G401 (cell line): Measurements from ENCODE around the gene STK39. TPM values are rescaled to one million over a fixed set of nuclear protein-coding genes. Genes with fewer than 3 reads are reported as not detected.
"Not testable (repeated sequence)": the region's sequence is repeated elsewhere in the genome, so short reads cannot be mapped to it uniquely, and the experiment has no call there.

Experiments
- DNase-seq: peaks from one replicate; pipeline ENCODE4 v3.0.0-alpha.2; 2015; ENCODE audit warnings: low spot score
- in situ Hi-C: cut with HindIII; loops from 2 replicates; pipeline ENCODE4 v1.10.0; 2016; ENCODE audit warnings: low sequenced_read_pairs, mixed read lengths
- total RNA-seq: library from RNA; depleted of rRNA; stranded (reverse); fragments of >200 nt; shearing (Covaris generic); gene quantifications from 2 replicates; pipeline ENCODE4 v1.2.3, GENCODE V29; 2014

The STK39 gene
- total RNA-seq, 1 experiment from 2014 or later: not detected

DNA sequence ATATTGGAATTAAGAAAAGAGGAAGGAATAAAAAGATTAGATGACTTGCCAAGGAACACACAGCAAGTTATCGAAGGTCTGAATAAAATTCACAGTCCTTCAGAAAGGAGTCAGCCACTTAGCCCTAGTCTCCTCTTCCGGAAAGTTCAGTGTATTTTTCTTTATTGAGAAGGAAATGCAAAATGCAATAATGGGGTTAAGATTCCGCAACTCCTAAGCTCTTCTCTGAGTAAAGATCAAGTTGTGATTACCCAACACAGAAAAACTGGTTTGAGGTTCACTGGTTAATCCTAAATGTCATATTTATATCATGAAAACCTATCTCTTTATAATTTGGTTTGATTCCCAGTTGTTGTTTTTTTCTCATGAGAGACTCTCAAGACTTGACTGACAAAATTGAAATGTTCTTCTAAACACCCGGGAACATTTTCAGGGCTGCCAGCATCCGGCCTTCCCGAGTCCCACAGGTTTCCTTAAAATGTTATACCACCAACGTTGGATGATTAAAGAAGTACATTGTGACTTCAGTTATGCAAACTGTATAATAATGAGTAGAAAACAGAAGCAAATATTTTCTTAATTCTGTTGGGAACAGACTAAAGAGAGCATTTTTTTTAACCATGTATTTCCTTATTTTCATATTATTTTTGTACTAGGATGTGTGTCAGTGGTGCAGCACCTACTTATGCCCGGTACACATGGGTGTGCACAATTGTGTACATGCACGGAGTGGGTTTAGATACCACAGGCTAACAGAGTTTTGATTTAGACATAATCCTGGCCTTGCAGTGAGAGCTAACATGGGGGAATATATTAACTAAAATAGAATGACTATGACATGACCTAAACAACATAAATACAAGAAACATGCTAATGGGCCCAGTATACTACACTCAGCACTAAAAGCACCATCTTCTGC is 100.2 kb downstream of the STK39 start:
- in situ Hi-C loops: no loop called here
- DNase-seq: no peak

DNA sequence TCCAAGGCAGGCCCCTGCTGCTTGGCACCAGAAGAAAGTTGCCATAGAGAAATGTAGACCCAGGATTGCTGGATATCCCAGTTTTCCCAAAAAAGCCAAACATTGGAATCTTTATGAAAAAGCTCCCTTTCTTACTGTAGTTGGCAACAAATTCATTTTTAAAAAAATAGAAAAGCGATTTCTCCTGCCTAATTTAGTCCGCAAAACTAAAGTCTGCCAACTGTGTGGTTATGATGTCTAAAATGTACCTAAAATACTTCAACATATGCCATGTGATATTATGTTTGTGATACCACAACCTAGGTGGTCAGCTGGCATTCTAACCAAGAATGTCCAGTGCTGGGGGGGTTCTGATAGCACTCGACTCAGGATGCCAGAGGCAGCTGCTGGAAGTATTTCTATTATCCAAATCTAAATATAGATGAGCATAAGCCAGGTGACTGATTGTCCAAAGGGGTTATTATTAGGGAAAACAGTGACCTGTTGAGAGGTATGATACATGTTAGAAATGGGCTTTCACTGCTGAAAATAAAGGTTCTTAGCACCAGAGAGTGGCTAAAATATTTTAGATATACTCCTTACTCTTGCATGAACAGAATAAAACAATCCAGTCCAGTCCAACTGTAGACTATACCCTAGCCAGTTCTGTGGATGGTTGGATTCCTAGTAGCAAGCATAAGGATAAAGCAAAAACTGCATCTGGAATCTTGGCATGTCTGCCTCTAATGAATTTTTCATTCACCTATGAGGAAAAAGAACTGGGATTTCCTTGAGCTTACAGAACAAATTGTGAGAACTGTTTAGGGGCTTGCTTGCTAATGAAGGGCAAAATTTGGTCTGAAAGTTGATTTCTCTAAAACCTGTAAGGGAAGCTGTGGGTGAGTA is 101.7 kb downstream of the STK39 start:
- DNase-seq: peak; percentile 75
- in situ Hi-C loops: no loop called here

DNA sequence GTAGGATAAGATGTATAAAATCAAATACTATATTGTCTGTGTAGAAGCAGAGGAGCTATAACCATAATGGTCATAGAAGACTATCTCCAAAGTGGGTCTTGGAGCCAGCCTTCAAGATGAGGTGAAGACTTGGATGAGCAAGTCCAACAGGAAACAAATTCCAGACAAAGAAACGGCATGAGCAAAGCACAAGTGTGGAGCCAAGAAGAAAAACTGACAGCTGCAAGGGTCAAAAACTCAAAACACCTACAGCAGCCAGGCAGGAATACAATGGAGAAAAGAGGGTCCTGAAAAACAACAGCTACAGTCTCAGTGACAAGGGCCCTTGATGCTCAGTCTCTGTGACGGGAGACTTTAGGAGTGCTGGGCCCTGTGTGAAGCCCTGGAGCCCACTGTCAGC is 102.4 kb downstream of the STK39 start:
- DNase-seq: no peak
- in situ Hi-C loops: no loop called here

DNA sequence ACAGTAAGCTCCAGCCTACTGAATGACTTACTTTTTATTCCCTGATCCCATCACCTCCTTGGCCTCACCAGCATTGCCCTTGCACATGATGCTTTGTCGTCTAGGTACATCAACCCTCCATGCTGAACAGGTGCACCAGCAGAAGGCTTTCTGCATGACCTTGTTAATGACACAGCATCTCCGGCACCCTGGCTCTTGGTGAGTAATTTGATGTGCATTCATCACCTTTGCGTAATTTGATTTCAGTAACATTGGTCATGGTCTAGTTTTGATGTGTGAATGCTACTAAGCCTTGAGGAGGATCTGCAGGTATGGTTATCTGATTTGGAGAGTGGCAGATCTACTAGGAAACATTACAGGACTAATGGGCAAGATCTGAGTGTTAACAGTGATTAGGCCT is 103.6 kb downstream of the STK39 start:
- in situ Hi-C loops: no loop called here
- no peak for DNase-seq

DNA sequence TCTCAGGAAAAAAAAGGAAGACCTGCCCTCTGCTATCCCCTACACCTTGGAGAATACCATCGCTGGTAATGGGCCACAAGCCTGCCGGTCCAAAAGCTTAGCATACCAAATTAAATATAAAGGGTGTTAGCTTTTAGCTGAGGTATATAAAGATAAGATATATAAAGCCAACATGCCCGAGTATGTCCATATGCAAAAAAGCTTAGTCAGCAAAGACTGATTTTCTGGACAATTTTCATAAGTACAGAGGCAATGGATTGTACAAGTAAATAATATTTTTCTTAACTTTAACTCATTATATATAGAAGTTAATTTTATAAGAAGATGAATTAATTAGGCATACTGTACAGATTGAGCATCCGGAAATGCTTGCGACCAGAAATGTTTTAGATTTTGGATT is 106.5 kb downstream of the STK39 start:
- in situ Hi-C loops: no loop called here
- DNase-seq: no peak

DNA sequence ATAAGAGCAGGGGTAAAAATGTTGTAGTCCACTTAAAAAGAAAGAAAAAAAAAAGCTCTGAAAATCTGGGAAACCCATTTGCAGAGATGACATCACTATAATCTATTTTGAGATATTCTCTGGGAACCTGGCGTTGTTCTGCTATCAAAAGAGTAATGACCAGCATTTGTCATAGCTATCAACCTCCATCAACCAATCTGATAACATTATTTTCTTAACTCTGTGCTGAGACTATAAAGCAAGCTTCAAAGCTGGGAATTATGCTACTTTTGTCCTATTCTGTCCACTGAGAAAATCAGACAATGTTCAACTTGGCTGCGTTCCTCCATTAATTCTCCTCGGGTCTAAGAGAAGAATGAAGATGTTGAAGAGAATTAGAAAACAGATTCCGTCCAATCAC is 107.5 kb downstream of the STK39 start:
- in situ Hi-C loops: no loop called here
- DNase-seq: no peak

DNA sequence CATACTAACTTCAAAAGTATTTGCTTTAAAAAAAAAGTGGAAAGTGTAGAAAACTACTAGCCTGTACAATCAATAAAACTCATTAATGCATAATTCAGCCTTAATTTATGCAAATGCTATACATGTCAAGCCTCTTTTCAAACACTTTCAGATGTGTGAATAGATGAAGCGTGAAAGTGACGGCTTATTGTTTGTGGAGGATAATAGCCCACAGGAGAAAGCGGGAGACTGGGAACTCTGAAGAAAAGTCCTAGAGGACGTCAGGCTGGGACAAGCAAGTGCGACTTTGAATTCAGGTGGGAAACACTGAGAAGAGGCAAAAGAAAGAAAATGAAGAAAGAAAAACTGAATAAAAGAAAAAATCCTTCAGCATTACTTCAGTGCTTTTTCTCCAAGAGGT is 108.5 kb downstream of the STK39 start:
- in situ Hi-C loops: no loop called here

DNA sequence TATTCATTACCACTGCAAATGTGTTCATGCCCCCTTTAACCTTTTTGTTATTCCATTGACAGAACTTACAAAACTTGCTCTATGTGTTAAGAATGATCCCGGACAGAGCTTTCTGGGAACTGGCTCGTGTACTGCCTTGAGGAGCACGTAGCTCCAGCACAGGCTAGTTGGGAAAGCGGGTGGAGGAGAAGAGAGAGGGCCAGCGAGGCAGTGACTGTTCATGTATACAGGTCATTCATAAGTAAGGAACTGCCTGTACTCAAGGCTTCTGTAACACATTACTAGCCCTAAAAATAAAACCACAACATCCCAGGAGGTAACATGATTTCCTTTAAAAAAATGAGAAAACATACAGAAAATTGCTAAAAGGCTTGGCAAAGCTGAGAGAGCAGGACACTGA is 109.0 kb downstream of the STK39 start:
- in situ Hi-C loops: no loop called here
- DNase-seq: no peak

More for the DNA sequence above, 108.5 kb downstream of the STK39 start:
- DNase-seq: no peak

DNA sequence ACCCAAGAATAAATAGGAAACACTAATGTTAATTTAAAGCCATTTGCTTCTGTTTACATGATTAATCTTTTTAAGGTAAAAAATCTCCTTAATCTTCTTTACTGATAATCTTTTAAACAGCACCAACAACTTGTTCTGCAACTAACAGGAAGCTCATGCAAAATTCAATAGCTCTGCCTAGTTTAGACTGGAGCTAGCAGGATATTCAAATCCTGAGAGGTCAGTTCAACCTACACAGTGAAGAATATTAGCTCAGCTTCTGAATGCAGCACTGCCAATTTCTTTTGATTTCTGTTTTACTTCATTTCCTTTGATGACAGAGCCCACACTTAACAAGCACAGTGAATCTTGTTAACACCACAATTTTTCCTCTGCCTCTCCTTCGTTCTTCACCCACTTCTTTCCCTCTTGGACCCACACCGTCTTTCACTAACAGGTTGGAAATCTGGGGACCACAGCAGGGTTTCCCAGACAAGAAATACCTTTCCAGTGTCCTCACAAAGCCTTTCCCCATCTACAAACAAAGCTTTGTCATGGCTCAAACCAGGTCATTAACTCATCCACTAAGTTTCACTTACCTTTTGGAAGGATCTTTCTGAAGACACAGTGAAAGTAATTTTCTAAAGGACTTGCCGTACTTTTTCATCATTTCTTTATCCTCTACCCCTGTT is 109.8 kb downstream of the STK39 start:
- in situ Hi-C loops: no loop called here
- DNase-seq: no peak

DNA sequence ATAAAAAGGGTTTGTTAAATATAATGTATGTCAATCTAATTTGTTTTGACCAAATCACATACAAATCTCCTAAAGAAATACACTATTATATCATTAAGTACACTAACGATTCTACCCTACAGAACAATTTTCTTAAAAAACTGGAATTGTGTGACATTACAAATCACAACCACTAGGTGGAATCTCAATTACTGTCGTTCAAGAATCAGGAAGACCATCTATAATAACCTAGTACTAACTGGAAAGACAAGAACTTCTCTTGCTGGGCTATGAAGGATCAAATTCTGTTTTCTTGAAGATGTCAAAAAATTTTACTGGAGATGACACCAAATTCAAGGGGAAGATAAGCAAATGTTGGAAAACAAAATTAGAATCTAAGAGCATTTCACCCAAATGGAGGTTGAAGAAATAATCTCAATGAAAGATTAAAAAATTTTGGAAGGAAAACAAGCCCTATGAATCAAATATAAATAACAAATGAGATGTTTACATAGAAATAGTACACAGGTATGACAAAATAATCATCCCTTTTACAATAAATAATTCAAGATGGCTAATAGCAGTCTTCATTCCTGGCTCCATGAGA is 110.9 kb downstream of the STK39 start:
- DNase-seq: peak; percentile 33
- in situ Hi-C loops: no loop called here

DNA sequence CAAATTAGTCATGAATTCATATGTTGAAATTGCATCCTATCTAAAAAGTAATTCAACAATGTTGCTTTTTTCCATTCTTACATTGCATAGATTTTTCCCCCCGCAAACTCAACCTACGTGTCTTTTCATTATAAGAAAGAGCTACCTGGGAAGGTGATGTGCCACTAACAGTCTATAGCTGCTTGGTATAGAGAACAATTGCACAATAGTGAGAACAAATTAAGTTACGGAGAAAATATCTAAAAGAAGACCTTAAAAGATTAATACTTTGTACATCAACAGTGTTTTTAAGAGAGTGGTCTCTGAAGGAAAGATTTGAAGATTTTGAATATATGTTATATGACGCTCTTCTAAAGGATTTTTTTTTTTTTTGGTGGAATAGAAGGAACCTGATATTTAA is 111.8 kb downstream of the STK39 start:
- DNase-seq: no peak
- in situ Hi-C loops: no loop called here

DNA sequence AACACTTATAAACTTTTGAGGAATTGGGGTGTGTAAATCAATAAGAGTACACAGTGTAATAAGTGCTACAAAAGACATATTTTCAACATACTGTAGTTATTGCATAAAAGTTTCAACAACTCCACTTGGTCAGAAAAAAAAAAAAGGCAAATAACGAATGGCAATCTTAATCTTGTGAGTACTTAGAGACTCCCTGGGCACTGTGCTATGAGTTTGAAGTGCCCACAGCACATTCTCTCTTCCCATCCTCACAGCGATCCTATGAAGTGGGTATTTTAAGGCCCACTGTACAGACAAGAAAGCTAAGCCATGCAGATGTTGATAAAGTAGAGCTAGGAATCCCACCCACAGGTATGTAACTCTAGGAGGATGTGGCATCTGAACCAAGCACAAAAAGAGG is 112.3 kb downstream of the STK39 start:
- DNase-seq: no peak
- in situ Hi-C loops: no loop called here

DNA sequence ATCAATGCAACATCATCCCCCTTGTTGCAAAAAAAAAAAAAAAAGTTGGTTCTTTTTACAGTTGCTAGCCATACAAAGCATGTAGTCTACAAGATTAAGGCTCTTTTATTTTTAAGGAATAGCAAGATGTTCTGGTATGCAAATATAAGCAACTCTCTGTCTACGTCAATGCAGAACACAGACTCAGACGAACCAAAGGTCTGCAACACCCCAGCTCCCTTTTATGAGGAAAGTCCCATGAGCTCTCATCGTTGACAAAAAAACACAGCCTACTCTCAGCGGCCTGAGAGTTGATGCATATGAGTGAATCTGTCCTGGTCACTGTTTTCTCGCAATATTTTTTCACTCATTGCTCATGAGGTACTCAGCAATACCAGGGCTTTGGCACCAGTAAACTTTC is 112.9 kb downstream of the STK39 start:
- no peak for DNase-seq
- in situ Hi-C loops: no loop called here

DNA sequence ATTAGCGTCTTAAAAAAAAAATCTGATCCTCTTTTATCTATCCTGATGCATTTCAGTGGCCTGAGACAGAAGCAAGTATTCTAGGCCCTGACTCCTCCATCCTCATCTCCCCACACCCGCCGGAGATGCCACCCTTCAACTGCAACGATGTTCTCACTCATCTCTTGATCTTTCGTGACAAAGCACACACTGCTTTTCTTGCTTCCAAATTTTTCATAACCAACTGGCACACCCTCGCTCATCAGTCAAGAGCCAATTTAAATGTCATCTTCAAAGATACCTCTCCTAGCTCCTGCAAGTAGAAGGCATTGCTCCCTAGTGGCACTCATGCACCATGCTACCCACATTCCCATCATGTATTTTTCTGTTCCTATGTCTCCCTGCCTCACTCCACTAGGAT is 115.0 kb downstream of the STK39 start:
- DNase-seq: no peak
- in situ Hi-C loops: no loop called here

DNA sequence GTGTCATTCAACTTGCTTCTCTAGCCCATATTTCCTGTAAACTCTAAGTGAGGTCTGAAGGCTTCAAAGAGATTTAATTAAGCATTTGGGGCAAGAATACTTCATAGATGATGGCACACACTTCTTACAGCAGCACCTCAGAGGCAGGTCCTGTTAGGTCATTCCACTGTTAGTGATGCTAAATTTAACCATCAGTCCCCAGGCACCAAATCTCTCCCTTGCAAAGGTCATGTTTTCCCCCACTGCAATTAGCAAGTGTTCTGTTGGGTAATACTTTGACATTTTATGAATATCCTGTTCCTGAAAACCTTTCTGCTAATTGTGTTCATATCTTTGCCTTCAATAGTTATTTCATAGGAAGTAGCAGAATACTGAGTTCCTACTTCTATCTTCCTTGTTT is 117.0 kb downstream of the STK39 start:
- peak; percentile 55 for DNase-seq
- in situ Hi-C loops: no loop called here

DNA sequence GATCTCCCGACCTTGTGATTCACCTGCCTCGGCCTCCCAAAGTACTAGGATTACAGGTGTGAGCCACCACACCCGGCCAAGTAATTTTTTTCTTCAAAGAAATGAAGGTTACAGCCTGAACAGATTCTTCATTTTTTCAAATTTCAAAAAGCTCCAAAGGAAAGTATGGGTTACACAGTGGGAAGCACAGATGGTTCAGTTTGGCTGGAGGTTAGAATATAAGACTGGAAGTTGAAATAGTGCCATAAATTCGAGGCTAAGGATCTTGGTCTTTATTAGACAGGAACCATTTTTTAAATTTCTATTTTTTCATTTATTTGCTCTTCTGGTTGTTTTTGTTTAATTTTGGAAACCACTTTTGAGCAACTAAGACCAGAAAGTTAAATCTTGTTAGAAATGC is 120.0 kb downstream of the STK39 start:
- in situ Hi-C loops: no loop called here
- peak; percentile 88 for DNase-seq

DNA sequence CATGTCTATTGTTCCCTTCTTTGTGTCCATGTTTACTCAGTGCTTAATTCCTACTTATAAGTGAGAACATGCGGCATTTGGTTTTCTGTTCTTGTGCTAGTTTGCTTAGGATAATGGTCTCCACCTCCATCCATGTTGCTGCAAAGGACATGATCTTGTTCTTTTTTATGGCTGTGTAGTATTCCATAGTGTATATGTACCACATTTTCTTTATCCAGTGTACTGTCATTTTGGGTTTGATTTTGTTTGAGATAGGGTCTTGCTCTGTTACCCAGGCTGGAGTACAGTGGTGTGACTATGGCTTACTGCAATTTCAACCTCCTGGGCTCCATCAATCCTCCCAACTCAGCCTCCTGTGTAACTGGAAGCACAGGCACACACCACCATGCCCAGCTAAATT is 125.2 kb downstream of the STK39 start:
- in situ Hi-C loops, DNase-seq: not testable (repeated sequence)

DNA sequence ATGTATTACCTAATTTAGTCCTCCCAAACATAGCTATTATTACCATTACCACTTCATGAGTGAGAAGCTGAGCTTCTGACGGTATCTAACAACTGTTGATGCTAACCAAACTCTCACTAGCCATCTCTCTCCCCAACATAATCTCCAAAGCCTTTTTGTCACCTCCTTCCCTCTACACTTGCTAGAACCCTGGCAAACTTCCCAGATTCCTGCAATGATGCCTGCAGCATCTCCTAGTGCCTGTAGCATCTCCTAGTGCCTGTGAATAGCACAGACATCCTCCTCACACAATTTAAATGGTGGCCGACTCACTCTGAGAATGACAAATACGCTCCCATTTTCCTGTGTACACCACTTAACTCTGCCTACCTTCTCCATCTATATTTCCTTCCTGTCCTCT is 126.7 kb downstream of the STK39 start:
- in situ Hi-C loops: no loop called here
- DNase-seq: peak; percentile 63

DNA sequence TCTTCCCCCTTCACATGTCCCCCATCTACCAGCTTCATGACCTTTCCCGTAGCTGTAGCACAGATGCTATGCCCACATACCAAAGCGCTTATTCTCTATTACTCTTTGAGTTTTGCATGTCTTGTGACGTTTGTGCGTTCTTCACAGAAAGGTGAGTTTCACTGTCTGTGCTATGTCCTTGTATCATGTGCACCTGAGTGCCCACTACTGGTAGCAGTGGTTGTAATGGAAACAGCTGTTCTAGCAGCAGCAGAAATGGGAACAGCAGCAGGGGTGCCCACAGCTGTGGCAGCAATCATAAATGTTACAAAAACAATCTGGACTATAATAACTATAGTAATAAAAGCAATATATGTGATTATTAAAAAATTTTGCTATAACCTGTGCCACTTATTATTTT is 127.1 kb downstream of the STK39 start:
- in situ Hi-C loops: no loop called here
- no peak for DNase-seq
